Measurements from ENCODE around the gene IGFN1.
A peak's percentile ranks its signal among the peaks of the same experiment; 100 is the strongest.

The IGFN1 gene

DNA sequence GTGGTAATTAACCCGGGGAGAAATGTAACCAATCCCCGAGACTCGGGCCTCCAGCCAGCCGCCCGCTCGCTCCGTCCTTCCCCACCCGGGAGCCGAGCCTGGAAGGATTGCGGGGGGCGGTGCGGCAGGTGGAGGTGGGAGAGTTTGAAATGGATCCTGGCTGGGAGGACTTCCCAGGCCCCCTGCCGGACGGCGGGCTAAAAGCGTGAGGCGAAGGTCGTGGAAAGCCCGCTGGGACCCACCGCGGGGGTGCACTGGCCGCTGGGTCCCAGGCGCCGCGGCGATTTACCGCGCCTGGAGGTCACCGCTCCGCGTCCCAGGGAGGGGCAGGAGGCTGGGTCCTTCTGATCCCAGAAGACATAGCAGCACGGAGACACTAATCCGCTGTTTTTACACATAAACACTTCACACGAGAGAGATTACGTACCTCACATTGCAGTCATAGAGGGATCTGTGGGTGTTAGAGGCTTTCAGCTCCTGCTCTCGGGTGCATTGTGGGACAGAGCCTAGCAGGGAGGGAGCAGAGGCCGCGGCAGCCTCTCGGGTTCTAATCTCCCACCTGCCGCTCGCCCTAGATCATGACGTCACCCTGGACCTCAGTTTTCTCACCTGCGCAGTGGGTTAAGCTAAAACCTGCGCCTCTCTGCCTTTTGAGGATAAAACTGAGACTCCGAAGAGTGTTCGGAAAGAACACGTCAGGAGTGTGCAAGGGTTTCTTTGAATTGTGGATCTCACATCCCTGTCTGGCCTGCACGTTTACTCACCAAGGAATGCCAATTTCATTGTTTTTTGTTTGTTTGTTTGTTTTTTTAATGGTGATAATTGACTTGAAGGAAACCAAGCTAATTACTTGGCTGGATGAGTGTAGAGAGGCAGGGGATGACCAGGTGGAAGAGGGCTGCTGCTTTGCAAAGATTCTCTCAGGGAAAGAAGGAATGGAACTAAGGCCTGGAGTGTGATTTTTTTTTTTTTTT lies 19.3 kb upstream of the IGFN1 start:
- no peak for DNase-seq (ENCODE audit: low read depth)
- H3K4me3 ChIP-seq (ENCODE audit: low read depth, low read length) = peak overlapping the region; percentile 47
- TF ChIP-seq, protein P1, sequence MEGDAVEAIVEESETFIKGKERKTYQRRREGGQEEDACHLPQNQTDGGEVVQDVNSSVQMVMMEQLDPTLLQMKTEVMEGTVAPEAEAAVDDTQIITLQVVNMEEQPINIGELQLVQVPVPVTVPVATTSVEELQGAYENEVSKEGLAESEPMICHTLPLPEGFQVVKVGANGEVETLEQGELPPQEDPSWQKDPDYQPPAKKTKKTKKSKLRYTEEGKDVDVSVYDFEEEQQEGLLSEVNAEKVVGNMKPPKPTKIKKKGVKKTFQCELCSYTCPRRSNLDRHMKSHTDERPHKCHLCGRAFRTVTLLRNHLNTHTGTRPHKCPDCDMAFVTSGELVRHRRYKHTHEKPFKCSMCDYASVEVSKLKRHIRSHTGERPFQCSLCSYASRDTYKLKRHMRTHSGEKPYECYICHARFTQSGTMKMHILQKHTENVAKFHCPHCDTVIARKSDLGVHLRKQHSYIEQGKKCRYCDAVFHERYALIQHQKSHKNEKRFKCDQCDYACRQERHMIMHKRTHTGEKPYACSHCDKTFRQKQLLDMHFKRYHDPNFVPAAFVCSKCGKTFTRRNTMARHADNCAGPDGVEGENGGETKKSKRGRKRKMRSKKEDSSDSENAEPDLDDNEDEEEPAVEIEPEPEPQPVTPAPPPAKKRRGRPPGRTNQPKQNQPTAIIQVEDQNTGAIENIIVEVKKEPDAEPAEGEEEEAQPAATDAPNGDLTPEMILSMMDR (IDR thresholded peaks at IDR 0.05; ENCODE audit: control insufficient read depth, extremely low read depth, insufficient read depth) = peak; percentile 22; the same call in 1 of the 2 replicates

DNA sequence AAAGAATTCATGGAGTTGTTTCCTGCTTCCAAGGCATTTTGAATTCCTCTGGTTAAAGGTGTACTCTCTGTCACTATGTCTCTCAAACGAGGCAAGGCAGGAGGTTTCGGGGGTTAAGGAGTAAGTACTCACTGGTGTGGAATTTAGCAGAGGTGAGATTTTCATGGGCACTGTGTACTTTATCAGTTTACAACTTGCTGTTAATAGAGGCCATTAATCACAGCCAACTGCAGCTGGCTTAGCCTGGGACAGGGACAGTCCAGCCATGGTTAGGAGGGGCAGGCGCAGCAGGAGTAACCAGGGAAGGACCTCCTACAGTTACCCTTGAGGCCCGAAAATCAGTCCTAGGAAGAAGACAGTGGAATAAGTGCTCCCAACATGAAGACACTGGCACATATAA lies 18.3 kb upstream of the IGFN1 start:
- no peak overlapping the region for H3K4me3 ChIP-seq (ENCODE audit: low read depth, low read length)
- TF ChIP-seq, protein P1 (IDR thresholded peaks at IDR 0.05; ENCODE audit: control insufficient read depth, extremely low read depth, insufficient read depth) = no peak
- DNase-seq (ENCODE audit: low read depth) = no peak

- DNase-seq (ENCODE audit: low read depth) = no peak
- no peak overlapping the region for H3K4me3 ChIP-seq (ENCODE audit: low read depth, low read length)
- TF ChIP-seq, protein P1 (IDR thresholded peaks at IDR 0.05; ENCODE audit: control insufficient read depth, extremely low read depth, insufficient read depth) = no peak
These were observed 17.5 kb upstream of the IGFN1 start for GRCh38 chr1:201172999-201173610.

DNA sequence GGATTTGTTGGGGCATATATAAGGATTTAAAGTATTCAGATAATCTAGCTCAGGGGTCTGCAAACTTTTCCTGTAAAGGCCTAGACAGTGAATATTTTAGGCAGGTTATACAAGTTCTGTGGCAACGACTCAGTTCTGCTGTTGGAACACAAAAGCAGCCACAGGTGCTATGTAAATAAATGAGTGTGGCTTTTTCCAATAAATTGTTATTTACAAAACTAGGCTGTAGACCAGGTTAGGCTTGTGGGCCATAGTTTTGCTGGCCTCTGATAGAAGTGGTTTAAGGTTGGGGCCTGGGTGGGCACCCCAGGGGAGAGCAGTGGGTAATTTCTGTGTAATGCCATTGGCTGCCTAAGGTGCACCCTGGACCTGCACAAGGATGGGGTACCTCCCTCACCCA lies 16.9 kb upstream of the IGFN1 start:
- TF ChIP-seq, protein P1 (IDR thresholded peaks at IDR 0.05; ENCODE audit: control insufficient read depth, extremely low read depth, insufficient read depth) = no peak
- DNase-seq (ENCODE audit: low read depth) = peak; percentile 70
- H3K4me3 ChIP-seq (ENCODE audit: low read depth, low read length) = no peak overlapping the region

DNA sequence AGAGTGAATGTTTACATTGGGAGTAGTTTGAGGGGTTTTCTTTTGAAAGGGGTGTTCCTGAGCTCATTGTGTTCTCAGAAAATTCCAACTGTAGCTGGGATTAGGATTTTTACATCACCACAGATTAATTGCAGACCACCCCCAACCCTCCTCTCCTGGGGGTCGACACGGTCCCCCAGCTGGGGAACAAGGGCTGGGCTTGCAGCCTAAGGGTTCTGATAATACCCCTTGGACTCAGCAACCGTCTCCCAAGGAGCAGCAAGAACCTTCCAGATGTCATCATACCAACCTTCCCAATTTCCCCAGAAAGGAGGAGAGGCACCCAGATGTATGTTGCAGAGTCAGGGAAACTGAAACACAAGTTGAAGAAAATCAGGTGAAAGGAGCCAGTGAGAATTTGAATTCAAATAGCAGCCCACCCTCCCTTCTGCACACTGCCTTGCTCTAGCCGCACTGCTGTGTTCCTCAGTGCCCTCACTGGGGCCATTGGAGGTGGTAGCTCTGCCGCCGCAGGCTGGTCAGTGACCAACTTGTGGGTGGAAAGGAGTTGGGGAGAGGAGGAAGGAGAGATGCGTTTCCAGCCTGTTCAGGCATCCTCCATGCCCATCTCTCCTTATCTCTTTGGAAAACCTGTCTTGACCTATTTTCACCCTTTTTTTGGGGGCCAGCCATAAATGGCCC lies 14.7 kb upstream of the IGFN1 start:
- TF ChIP-seq, protein P1 (IDR thresholded peaks at IDR 0.05; ENCODE audit: control insufficient read depth, extremely low read depth, insufficient read depth) = no peak
- H3K4me3 ChIP-seq (ENCODE audit: low read depth, low read length) = no peak overlapping the region
- no peak for DNase-seq (ENCODE audit: low read depth)

DNA sequence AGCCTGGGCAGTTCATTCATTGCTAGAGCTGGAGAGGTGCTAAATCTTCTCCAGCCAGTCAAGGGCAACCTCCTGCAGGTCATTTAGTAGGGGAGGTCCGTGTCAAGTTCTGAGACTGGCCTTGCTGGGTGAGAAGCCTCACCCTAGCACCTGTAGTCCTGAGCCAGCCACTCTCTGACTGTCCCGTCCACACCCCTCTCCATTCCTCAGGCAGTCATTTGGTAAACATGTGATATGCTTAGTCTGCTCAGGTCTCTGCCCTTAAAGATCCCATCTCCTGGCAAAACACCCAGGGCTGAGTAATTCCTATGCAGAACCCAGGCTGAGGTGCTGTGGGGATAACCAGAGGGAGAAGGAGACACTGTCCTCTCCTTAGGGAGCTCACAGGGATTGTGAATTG lies 13.7 kb upstream of the IGFN1 start:
- TF ChIP-seq, protein P1 (IDR thresholded peaks at IDR 0.05; ENCODE audit: control insufficient read depth, extremely low read depth, insufficient read depth) = no peak
- no peak overlapping the region for H3K4me3 ChIP-seq (ENCODE audit: low read depth, low read length)
- no peak for DNase-seq (ENCODE audit: low read depth)

Data from LNCaP clone FGC (cell line).